Measurements from ENCODE around the gene CCT6B.

DNA sequence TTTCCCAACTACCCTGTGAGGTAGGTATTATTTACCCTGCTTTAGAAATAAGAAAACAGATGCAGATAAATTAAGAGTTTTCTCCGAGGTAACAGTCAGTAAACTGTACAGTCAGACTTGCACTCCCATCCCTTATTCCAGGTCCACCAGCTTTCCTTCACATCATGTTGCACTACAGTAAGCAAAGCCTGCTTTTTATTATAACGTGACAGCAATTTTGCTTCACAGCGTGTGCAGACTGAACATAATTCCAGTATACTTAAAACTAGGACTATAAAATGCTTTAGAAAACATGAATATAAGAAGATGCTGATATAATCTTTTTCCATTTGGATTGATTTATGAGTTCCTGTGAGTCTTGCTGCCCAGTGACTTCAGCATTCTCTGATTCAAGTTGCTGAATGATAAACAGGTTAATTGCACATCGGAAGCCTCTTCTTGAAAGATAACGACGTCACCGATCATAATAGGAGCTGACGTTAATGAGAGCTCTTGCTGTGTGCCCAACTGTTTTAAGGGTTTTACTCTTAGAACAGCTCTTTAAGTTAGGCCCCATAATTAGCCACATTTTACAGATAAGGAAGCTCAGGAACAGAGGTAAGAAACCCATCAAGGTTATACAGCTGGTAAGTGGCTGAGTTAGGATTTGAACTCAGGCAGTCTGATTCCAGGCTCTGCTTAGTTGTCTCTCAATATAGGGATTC lies 20.4 kb upstream of the CCT6B start:
- TF ChIP-seq CTCF (conservative IDR thresholded peaks at IDR 0.05; ENCODE audit: low read depth, low read length) (no peak), EZH2 (IDR thresholded peaks at IDR 0.05; ENCODE audit: borderline replicate concordance, low read depth, low read length, poor library complexity, severe bottlenecking) (no peak)

Measured in A673 (cell line).